HG03354 (cell line): ENCODE data around the gene TMEM204.

Experiments used
- ATAC-seq: cut with Tn5 transposase; IDR thresholded peaks from one replicate; pipeline ENCODE4 v1.9.1; 2021; ENCODE audit warnings: mild to moderate bottlenecking; ENCODE audit not compliant: unreplicated experiment, poor library complexity, severe bottlenecking

Gene TMEM204

DNA sequence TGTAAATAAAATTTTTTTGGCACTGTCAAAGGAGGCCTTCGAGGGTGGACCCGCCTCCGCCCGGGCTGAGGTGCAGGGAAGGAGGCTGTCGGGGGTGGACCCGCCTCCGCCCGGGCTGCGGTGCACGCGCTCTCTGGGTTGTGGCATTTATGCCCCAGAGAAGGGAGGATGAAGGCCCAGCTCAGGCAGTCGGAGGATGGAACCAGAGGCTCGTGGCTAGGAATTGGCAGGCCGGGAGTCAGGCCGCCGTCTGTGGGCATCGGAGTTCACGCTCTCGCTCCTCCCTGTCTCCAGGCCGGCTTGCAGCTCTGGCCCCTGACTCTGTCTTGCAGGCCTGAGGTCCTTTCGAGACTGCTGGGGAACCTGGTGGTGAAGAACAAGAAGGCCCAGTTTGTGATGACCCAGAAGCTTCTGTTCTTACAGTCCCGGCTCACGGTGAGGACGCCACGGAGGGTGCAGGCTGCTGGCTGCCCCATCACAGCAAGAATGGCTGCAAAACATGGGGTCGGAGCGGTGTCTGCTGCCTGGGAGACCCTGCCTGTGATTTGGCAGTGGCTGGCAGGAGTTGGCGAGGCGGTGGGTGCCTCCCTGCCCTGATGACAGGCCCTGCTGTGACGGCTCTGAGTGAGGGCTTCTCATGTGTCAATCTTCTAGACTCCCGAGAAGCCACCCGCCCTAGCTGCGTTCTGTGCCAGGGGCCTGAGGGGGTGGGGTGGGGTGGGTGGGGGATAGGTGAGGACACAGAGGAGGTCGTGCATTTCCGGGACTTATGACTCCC is 34.4 kb upstream of the TMEM204 start:
- ATAC-seq, result no peak

DNA sequence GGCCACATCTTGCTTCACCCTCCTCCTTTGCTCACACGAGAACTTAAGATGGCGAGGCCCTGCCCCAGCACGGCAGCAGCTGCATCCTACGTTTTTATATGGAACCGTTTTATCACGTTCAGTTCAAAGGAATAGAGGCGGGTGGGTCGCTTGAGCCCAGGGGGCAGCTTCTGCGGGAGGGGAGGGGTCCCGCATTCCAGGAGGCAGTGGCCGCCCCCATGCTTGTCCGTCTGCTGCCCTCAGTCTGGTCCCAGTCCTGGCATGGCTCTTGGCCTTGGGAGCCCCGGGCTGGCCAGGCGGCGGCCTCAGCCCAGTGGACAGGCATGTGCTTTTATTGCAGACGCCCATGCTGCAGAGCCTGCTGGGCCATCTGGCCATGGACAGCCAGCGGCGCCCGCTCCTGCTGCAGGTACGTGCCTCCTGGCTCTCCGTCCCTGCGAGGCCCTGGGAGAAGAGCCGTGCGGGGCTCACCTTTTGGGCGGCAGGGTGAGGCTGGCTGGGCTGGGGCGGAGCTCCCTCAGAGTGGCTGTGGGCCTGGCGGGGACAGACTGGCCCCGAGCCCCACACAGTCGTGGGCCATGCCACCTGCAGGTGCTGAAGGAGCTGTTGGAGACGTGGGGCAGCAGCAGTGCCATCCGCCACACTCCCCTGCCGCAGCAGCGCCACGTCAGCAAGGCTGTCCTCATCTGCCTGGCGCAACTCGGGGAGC is 33.6 kb upstream of the TMEM204 start:
- ATAC-seq, result no peak

DNA sequence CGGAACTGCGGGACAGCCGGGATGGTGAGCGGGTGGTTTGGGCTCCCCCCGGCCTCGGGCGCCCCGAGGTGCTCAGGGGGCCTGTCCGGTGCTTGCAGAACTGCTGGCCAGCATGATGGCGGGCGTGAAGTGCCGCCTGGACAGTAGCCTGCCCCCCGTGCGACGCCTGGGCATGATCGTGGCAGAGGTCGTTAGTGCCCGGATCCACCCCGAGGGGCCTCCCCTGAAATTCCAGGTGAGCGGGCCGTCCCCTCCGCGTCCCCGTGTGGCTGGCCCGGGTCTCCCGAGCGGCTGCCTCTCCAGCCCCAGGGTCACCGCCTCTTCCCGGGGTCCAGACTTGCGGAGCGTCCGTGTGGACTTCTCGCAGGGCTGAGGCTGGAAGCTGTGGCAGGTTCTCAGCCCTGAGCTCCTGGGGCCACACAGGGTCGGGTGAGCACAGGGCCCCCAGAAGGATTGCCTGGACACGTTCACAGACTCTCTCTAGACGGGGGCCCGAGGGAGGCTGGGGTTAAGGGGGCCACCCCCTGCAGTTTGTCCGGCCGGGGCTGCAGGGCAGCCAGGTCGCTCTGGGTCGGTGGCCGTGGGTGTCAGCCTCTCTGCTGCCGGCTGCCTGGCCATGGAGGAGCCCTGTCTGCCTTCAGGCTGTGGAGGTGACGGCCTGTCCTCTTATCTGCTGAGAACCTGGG is 32.9 kb upstream of the TMEM204 start:
- ATAC-seq, result no peak

DNA sequence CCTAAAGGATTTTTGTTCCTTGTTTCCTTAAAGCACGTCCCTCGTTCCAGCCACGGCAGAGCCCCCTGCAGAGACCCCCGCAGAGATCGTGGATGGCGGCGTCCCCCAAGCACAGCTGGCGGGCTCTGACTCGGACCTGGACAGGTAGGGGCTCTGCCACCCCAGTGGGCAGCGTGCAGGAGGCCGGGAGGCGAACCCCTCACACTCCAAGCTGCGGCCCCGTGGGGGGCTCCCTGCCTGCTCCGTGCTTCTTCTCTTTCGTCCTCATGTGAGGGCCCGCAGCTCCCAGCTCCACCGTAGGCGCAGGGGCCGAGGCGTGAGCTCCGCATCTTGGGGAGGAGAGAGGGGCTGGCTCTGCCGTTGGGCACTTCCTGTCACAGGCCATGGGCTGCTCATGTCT is 31.8 kb upstream of the TMEM204 start:
- ATAC-seq, result no peak

DNA sequence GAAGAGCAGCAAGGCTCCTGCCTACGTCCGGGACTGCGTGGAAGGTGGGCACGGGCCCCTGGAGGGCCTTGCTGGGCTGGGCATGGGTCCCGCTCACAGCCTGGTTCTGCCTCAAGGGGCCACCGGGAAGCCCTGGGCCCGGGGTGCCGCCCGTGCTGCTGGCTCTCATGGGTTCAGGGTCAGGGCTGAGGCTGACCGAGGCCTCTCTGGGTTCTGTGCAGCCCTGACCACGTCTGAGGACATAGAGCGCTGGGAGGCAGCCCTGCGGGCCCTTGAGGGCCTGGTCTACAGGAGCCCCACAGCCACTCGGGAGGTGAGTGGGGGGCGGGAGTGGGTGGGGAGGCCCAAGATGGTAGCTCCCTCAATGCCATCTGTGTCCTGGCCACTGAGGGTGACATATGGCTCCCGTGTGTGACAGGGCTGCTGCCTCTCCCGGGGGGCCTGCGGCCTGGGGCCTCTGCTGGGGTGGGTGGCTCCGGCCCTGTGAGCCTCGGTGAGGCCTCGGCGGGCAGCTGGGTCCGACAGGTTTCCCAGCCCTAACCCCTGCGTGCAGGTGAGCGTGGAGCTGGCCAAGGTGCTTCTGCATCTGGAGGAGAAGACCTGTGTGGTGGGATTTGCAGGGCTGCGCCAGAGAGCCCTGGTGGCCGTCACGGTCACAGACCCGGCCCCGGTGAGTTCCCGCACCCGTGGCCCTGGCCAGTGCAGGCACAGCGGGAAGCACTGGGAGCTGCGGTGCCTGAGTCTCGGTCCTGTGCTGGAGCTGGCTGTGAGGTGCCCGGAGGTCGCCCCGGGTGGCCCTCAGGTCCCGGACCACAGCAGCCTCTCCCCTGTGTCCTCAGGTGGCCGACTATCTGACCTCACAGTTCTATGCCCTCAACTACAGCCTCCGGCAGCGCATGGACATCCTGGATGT is 31.1 kb upstream of the TMEM204 start:
- no peak for ATAC-seq

DNA sequence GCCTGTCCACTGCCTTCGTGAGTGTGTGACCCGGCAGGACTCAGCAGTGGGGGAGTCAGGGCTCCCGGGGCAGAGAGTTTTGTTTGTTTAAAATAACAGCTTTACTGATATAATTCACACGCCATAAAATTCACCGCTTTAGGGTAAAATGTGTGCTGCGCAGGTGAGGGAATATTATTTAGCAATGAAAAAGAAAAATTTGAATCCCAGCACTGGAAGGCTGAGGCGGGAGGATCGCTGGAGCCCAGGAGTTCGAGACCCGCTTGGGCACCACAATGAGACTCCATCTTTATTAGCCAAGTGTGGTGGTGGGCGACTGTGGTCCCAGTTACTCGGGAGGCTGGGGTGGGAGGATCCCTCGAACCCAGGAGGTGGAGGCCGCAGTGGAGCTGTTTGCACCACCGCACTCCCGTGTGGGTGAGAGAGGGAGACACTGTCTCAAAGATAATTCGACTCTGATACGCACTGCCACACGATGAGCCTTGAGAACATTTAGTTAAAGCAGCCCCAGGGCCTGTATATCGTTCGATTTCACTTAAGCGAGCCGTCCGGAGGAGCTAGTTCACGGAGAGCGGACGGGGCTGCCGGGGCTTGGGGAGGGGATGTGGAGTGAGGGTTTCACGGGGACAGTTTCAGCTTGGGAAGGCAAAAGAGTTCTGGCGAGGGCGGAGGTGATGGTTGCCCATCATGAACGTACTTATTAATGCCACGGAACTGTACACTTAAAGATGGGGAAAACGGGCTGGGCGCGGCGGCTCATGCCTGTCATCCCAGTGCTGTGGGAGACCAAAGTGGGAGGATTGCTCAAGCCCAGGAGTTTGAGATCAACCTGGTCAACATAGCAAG is 30.1 kb upstream of the TMEM204 start:
- ATAC-seq, result no peak

DNA sequence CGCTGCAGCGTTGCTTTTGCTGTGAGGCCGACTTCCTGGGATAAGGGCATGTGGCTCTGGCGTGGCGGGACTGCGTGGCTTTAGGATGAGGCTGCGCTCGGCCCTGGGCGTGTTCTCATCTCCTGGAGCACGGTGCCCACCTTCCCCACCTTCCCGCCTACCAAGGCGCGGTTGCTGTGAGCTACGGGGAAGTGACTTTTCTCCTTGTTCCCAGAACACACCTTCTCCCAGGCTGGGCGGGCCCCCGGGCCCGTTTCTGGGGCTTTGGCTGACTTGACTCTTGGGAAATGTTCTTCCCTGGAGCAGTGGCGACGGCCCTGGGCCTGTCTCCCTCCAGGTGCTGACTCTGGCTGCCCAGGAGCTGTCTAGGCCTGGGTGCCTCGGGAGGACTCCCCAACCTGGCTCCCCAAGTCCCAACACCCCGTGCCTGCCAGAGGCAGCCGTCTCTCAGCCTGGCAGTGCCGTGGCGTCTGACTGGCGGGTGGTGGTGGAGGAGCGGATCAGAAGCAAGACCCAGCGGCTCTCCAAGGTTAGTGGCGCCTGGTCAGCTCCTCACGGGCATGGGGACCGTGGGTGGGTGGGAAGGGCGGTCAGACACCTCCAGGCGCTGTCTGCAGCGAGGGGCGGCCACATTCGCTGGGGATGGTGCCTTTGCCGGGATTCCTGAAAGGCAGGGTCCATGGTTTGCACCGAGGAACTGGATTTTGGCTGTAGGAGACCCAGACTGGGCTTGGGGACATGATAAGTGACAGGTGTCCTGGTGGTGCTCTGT is 28.2 kb upstream of the TMEM204 start:
- no peak for ATAC-seq

DNA sequence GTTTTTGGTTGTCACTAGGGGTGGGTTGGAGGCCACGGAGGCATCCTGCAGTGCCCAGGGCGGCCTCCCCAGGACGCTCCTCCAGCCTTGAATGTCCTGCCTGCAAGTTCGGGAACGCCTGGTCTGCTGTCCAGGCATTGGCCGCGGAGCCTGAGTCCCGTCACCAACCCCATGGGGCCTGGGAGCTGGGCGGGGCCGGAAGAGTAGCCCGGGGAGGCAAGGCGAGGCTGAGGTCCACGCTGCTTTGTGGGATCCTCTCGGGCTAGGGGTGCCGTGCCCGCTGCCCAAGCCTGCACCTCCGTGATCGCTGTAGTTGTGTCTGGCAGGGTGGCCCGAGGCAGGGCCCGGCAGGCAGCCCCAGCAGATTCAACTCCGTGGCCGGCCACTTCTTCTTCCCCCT is 27.6 kb upstream of the TMEM204 start:
- ATAC-seq, result no peak

DNA sequence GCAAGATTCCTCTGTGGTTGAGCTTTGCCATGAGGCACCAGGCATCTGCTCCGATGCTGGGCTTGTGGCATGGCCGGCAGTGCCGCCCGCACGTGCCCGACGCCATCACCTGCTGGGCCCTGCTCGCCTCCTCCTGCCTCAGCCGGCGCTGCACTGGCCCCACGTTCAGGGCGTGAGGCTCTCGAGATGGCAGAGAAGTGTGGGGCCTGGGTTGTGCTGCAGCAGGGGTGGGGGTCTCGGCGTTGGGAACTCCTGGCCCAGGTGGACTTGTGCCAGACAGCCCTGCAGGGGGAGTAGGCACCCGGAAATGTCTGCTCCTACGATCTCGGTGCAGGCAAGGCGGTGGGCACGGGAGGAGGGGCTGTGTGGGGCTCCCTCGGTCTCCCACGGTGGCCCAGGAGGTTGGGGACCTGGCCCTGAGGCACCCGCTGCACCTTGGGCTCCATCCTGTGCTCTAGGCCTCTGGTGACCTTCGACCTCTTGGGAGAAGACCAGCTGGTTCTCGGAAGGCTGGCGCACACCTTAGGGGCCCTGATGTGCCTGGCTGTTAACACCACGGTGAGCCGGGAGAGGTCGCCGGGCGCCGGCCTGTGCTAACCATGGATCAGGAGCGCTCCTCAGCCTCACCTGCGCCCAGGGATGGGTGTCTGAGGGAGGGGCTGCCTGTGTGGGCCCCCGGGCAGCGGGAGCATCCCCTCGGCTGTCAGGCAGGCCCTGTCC is 26.8 kb upstream of the TMEM204 start:
- no peak for ATAC-seq

DNA sequence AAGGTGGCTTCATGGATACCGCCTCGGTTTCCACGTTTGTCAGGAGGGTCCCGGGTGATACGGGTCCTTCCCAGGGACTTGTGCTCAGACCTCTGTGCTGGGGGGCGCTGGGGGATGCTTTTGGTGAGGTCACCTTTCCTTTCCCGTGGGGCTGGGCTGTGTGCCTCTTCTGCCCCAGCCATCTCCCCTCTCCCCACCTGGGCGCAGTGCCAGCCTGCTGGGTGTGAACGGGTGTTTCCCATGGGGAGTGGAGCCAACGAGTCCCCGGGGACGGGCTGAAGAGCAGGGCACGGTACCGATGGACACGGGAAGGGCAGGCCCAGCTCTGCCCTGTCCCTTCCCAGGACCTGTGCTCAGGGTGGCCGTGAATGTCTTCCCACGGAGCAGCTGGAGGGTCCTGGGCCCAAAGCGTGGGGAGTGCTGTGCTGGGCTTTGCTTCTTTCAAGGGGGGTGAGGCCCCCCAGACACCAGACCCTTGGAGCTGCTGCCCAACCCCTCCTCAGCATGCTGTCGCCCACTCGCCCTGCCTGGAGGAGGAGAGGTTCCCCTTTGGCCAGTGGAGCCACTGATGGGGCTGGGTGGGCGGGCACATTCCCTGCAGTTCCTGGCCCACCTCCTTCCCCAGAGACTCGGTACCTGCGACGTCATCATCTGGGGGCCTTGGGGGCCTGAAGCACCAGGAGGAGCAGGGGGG is 24.8 kb upstream of the TMEM204 start:
- no peak for ATAC-seq

DNA sequence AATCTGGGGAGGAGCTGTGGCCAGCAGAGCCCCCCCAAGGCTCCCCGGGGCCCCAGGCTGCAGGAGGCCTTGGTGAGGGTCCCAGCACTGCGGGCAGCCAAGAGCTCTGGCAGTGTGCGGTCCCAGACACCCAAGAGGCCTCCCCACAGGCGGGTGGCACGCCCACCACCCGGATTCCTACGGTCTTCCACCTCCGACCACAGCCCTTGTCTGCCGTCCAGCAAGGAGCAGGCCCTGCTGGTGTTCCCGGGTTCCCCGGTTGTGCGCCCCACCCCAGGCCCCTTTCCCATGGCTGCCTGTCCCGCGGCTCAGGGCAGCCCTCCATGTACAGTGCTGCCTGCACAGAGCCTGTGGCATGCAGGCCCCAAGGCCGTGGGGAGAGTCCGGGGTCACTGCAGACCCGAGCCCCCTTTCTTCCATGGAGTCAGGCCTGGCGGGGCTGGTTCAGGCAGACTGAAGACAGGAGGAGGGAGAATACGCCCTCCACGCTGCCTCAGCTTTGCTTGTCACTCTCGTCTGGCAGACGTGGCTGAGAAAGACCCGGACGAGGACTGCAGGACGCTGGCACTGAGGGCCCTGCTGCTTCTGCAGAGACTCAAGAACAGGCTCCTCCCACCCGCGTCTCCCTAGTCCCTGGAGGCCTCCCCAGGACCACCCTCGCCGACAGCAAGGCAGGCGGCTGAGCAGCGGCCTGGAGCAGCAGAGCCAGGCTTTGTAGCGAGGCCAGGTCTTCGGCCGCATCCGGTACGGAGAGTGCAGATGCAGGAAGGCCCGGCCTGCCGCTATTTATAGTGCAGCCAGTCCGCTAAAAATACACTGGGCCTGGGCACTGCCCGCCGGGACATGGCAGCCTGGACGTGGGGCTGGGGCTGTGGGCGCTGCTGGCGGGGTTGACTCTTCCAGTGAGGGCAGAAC is 23.9 kb upstream of the TMEM204 start:
- no peak for ATAC-seq

DNA sequence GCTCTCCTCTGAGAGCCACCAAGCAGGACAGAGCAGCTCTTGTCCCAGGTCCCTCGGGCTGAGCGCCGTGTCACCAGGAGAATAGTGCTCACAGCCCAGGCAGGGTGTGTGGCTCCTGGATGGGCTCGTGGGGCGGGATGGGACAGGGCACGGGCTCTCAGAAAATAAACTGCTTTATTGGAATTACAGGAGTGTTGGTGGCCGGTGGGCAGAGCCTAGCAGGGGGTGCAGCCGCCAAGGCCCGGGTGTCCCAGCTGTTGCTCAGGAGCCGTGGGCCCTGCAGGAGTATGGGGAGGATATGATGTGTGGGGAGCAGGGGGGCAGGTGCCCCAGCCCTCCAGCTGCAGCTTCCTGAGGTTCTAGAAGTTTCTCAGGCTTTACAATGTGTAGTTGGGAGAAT is 23.2 kb upstream of the TMEM204 start:
- no peak for ATAC-seq

DNA sequence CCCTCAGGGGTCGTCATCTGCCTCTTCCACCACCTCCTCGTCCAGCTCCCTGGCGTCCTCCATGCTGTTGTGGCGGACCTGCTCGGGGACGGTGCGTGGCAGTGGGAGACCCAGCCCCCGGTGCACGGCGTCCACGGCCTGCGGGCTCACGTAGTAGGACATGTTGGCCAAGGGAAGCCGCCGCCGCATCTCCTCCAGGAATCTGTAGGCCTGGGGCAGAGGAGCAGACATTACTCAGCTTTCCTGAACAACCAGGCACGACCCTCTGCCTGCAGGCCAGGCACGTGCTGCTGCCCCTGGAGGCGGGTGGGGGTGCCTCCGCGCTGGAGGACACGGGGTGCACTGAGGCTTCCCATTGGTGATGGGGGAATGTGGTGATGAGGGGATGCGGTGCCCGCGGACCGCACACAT is 22.5 kb upstream of the TMEM204 start:
- no peak for ATAC-seq

DNA sequence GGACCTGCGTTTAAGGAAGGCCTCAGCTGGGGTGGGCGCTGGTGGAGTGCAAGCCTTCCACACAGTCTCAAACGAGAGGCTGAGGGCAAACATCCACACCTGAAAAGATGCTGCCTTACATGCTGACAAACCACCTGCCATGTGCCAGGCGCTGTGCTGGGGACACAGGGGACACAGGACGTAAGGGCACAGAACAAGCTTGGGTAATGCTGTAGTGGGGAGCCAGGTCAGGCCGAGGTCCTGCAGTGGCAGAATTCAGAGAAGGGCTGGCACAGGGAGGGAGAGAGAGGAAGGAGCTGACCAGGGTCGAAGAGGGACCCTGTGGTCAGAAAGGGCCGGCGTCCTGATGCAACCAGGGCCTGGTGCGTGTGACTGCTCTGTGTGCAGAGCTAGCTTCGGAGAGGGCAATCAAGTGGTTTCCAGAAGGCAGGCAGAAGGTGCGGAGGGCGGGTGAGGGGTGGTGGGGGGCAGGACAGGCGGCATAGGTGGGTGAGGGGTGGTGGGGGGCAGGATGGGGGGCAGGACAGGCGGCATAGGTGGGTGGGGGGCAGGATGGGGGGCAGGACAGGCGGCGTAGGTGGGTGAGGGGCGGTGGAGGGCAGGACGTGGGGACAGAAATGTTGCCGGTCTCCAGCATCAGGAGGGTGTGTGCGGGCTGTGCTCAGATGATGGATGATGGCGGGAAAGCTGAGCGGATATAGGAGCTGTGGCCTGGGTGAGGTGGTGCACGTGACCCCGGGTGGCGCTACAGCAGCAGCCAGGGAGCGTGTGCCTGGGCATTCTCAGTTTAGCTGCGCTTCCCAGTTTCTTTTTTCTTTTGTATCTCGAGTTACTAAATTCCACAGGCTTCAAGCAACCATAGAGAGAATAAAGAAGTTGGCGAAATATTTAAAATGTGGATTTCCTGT is 21.6 kb upstream of the TMEM204 start:
- no peak for ATAC-seq

DNA sequence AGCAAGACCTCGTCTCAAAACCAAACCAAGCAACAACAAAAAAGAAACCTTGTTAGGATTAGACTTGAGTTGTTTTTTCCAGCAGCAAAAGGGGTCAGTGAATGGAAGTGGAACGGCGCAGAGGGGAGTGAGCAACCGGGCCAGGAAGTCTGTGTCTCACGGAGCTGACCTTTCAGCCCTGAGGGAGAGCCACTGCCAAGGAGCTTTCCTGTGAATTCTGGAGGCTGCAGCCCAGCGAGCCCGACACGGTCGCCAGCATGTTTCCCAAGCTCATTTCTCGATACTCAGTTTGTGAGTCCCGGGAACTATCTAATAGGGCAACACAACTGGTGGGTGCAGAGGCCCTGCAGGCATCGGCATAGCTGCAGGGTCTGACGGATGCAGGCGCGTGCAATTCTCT is 20.7 kb upstream of the TMEM204 start:
- no peak for ATAC-seq
